Measurements from ENCODE around the gene ODAD4. TPM values are rescaled to one million over a fixed set of nuclear protein-coding genes. Genes with fewer than 3 reads are reported as not detected.

ODAD4 gene
- total RNA-seq, 1 donor from 2014 or later, result 1.7 TPM

DNA sequence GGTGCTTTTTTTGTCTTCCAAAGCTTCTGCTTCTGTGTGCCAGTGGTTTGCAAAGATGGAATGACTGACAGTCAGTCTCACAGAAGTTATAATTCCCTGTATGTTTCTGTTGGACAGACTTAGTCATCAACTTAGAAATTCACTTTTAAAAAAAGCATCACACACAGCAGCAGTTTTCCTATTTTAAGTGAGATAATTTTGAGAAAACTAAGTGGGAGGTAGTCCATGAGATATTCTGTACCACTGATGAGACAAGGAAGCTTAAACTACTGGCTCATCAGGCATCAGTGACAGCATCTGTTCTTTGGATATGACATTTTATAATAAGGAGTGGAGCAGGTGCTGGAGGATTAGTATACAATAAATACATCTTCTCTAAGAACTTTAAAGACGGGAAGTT, 56.2 kb downstream of the ODAD4 start:
- Histone ChIP-seq H3K36me3 (peaks cover 0 to 79% of the 10 kb centered on the region in 2 donors), H3K9me3 (no peaks in the 10 kb centered on the region), H3K4me1 (peaks cover 10% of the 10 kb centered on the region), H3K27ac (no peak overlapping the region), H3K27me3 (no peaks in the 10 kb centered on the region), H3K4me3 (no peak overlapping the region)
- DNase-seq (ENCODE audit: extremely low spot score in 2 of 2), result no peak
- intact Hi-C loops (cut with DNase I), result no loop called here
- TF ChIP-seq, protein P1, sequence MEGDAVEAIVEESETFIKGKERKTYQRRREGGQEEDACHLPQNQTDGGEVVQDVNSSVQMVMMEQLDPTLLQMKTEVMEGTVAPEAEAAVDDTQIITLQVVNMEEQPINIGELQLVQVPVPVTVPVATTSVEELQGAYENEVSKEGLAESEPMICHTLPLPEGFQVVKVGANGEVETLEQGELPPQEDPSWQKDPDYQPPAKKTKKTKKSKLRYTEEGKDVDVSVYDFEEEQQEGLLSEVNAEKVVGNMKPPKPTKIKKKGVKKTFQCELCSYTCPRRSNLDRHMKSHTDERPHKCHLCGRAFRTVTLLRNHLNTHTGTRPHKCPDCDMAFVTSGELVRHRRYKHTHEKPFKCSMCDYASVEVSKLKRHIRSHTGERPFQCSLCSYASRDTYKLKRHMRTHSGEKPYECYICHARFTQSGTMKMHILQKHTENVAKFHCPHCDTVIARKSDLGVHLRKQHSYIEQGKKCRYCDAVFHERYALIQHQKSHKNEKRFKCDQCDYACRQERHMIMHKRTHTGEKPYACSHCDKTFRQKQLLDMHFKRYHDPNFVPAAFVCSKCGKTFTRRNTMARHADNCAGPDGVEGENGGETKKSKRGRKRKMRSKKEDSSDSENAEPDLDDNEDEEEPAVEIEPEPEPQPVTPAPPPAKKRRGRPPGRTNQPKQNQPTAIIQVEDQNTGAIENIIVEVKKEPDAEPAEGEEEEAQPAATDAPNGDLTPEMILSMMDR (IDR thresholded peaks at IDR 0.05), result no peak
- no peak for TF ChIP-seq POLR2A (IDR thresholded peaks at IDR 0.05)
- TF ChIP-seq POLR2AphosphoS5 (IDR thresholded peaks at IDR 0.05; ENCODE audit: insufficient read depth in 1 of 2, low read depth in 1 of 2), result no peak

DNA sequence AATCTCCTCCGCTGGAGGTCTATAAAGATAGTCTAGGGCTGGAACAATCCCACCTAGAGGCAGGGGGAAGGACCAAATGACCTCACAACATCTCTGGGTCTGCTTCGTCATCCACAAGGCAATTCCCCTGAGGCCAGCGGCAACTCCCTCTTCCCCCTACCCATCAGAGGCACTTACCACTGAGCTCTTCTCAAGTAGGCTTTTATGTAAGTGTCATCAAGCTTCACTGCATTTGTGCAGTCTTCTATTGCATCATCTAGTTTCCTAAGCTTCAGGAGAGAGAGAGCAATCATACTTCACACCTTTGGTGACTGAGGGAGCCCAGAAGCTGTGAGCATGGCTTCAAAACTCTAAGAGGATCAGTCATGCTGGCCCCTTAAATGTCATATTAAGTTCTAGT, 57.2 kb downstream of the ODAD4 start:
- Histone ChIP-seq H3K27ac (no peak overlapping the region), H3K4me1 (peaks cover 3% of the 10 kb centered on the region), H3K9me3 (no peaks in the 10 kb centered on the region), H3K27me3 (no peaks in the 10 kb centered on the region), H3K36me3 (peaks cover 0 to 82% of the 10 kb centered on the region in 2 donors), H3K4me3 (no peak overlapping the region)
- DNase-seq (ENCODE audit: extremely low spot score in 2 of 2), result no peak
- intact Hi-C loops (cut with DNase I), result no loop called here
- TF ChIP-seq POLR2A (IDR thresholded peaks at IDR 0.05) (no peak), POLR2AphosphoS5 (IDR thresholded peaks at IDR 0.05; ENCODE audit: insufficient read depth in 1 of 2, low read depth in 1 of 2) (no peak)
- TF ChIP-seq, protein P1 (IDR thresholded peaks at IDR 0.05), result no peak

DNA sequence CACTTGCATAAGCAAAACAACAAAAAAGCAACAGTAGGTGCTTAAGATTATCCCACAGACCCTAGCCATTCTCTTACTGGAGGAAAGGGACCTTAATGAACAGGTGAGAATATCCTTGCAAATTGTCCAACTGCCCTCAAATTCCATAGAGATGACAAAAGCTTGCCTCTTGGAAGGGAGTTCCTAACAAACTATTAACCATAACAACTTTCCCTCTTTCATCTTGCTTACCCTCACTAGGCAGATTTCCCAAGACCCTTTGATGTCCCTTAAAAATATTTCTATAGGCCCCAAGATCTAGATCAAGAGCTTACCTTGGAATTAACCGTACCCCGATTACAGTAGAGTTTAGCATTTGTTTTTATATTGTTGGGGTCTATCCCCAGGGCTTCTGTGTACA, 58.0 kb downstream of the ODAD4 start:
- DNase-seq (ENCODE audit: extremely low spot score in 2 of 2), result no peak
- Histone ChIP-seq H3K9me3 (no peaks in the 10 kb centered on the region), H3K4me3 (no peak overlapping the region), H3K27me3 (no peaks in the 10 kb centered on the region), H3K27ac (no peak overlapping the region), H3K36me3 (peaks cover 0 to 84% of the 10 kb centered on the region in 2 donors), H3K4me1 (no peaks in the 10 kb centered on the region)
- TF ChIP-seq POLR2A (IDR thresholded peaks at IDR 0.05) (no peak), POLR2AphosphoS5 (IDR thresholded peaks at IDR 0.05; ENCODE audit: insufficient read depth in 1 of 2, low read depth in 1 of 2) (no peak)
- TF ChIP-seq, protein P1 (IDR thresholded peaks at IDR 0.05), result no peak
- intact Hi-C loops (cut with DNase I), result no loop called here

DNA sequence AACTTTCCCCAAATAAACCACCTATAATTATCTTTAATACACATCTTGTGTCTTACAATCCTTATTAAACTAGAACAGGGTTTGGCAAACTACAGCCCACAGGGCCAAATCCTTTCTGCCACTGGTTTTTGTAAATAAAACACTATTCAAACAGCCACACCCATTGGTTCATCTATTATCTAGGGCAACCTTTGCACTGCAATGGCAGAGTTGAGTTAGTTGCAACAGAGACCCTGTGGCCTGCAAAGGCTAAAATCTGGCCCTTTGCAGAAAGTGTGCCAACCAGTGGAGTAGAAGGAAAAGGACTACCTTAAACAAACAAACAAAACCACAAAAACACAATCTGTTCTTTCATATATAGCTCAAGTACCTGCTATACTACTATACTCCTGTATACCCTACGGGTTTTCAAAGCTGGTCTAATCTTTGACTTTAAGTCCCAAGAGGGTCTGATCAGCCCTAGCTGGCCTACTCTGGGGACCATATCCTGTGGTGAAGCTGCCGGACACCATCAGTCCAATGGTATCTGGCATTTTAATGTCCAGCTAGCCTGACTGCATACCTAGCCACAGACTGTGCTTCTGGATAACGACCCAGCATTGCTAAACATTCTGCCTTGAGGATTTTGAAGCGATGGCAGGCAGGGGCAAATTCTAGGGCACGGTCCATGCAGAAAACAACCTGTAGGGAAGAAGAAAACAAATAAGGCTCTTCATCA, 59.4 kb downstream of the ODAD4 start:
- Histone ChIP-seq H3K36me3 (peaks cover 0 to 86% of the 10 kb centered on the region in 2 donors), H3K27ac (no peak overlapping the region), H3K27me3 (no peaks in the 10 kb centered on the region), H3K9me3 (no peaks in the 10 kb centered on the region), H3K4me3 (no peak overlapping the region), H3K4me1 (no peaks in the 10 kb centered on the region)
- intact Hi-C loops (cut with DNase I), result no loop called here
- no peak for TF ChIP-seq POLR2A (IDR thresholded peaks at IDR 0.05)
- no peak for TF ChIP-seq POLR2AphosphoS5 (IDR thresholded peaks at IDR 0.05; ENCODE audit: insufficient read depth in 1 of 2, low read depth in 1 of 2)
- TF ChIP-seq, protein P1 (IDR thresholded peaks at IDR 0.05), result no peak
- no peak for DNase-seq (ENCODE audit: extremely low spot score in 2 of 2)

DNA sequence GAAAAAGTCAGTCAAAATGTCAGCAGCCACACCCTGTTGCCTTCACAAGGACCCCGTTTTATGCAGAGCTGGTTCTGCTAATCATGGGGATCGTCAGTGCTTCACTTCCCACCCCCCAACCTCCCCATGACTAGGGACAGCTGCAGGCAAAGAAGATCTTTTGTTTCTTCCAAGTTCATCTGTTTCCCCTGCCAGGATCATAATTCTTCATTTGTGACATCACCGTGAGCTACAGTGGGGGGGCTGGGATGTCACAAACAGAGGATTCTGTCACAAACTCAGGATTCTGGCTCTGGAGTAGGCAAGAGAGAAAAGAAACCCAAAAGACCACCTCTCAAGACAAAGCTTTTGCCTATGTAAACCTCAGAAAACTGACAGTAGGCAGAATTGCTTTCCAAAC, 62.2 kb downstream of the ODAD4 start:
- Histone ChIP-seq H3K9me3 (no peaks in the 10 kb centered on the region), H3K4me3 (no peak overlapping the region), H3K4me1 (no peaks in the 10 kb centered on the region), H3K27ac (no peak overlapping the region), H3K36me3 (peaks cover 3 to 96% of the 10 kb centered on the region in 2 donors), H3K27me3 (no peaks in the 10 kb centered on the region)
- TF ChIP-seq POLR2A (IDR thresholded peaks at IDR 0.05) (no peak), POLR2AphosphoS5 (IDR thresholded peaks at IDR 0.05; ENCODE audit: insufficient read depth in 1 of 2, low read depth in 1 of 2) (no peak)
- TF ChIP-seq, protein P1 (IDR thresholded peaks at IDR 0.05), result no peak
- DNase-seq (ENCODE audit: extremely low spot score in 2 of 2), result no peak
- intact Hi-C loops (cut with DNase I), result no loop called here
